CD4-positive, alpha-beta T cell (primary cell): ENCODE data around the gene TMC6. TPM values are rescaled to one million over a fixed set of nuclear protein-coding genes. Genes with fewer than 3 reads are reported as not detected.
"Not testable (repeated sequence)": the region's sequence is repeated elsewhere in the genome, so short reads cannot be mapped to it uniquely, and the experiment has no call there.

ENCODE experiments used
- ATAC-seq: fragments of 200-7000 bp; cut with Tn5 transposase; one replicate; pipeline ENCODE4 v1.10.0; 2022; ENCODE audit warnings: mild to moderate bottlenecking; ENCODE audit not compliant: poor library complexity
- CTCF ChIA-PET: fragments of 350-600 bp; sonication (Branson Sonifier 250); formaldehyde crosslinking; loops from one replicate; lab custom pipeline; 2021; ENCODE audit warnings: antibody characterized with exemption, inconsistent platforms; lab: Charles Lee
- POLR2A ChIA-PET: fragments of 350-600 bp; sonication (Branson Sonifier 250); formaldehyde crosslinking; loops from one replicate; lab custom pipeline; 2021; ENCODE audit warnings: antibody characterized with exemption, inconsistent platforms; lab: Charles Lee
- DNase-seq, 14 experiments: peaks; one replicate each; pipeline ENCODE4 v3.0.0-alpha.2; 2013 to 2020; ENCODE audit warnings: mixed read lengths in 2 of 14
- H3K27ac ChIP-seq, 2 donors: one replicate each; pipeline versions ENCODE4 v1.5.1 to v1.7.0; 2013; ENCODE audit warnings: low read length in 2 of 2, low read depth in 1 of 2, mild to moderate bottlenecking in 1 of 2
- H3K27me3 ChIP-seq, 2 experiments: 1 replicate in 1 of 2; 2 replicates in 1 of 2; pipeline versions ENCODE4 v1.6.1 to v1.7.0; 2013; ENCODE audit warnings: low read length in 2 of 2, control low read depth in 1 of 2, mild to moderate bottlenecking in 1 of 2, moderate library complexity in 1 of 2; ENCODE audit not compliant: insufficient read depth in 2 of 2, control insufficient read depth in 1 of 2
- H3K36me3 ChIP-seq: one replicate; pipeline ENCODE4 v1.6.1; 2013; ENCODE audit warnings: low read length, control low read depth; ENCODE audit not compliant: insufficient read depth
- H3K4me1 ChIP-seq: one replicate; pipeline ENCODE4 v1.6.1; 2013; ENCODE audit warnings: low read length, control low read depth; ENCODE audit not compliant: insufficient read depth
- H3K4me3 ChIP-seq: one replicate; pipeline ENCODE4 v1.5.1; 2013; ENCODE audit warnings: mild to moderate bottlenecking, low read length, moderate library complexity
- H3K9me3 ChIP-seq, 2 experiments: 1 replicate in 1 of 2; 2 replicates in 1 of 2; pipeline versions ENCODE4 v1.6.1 to v1.7.0; 2013; ENCODE audit warnings: low read length in 2 of 2, mild to moderate bottlenecking in 2 of 2, control low read depth in 1 of 2, moderate library complexity in 1 of 2; ENCODE audit not compliant: control insufficient read depth in 1 of 2, insufficient read depth in 1 of 2
- H3K27ac Mint-ChIP-seq: one replicate; pipeline ENCODE4 v1.8.0; 2020; ENCODE audit warnings: mixed read lengths
- H3K27me3 Mint-ChIP-seq: one replicate; pipeline ENCODE4 v1.8.0; 2021; ENCODE audit warnings: mixed read lengths
- H3K36me3 Mint-ChIP-seq: one replicate; pipeline ENCODE4 v1.8.0; 2021; ENCODE audit warnings: low read depth, mixed read lengths
- H3K4me1 Mint-ChIP-seq: one replicate; pipeline ENCODE4 v1.8.0; 2021; ENCODE audit warnings: low read depth, mixed read lengths
- H3K4me3 Mint-ChIP-seq: one replicate; pipeline ENCODE4 v1.8.0; 2020; ENCODE audit warnings: mild to moderate bottlenecking, mixed read lengths
- H3K9me3 Mint-ChIP-seq: one replicate; pipeline ENCODE4 v1.8.0; 2020; ENCODE audit warnings: mixed read lengths
- intact Hi-C, 2 experiments: fragments of 100-400 bp; cut with DNase I in 1 of 2; cut with micrococcal nuclease in 1 of 2; formaldehyde crosslinking; loops; one replicate each; pipeline versions ENCODE4 v1.15.1 to v1.9.0; 2023 to 2025; cut with DNase I, micrococcal nuclease
- total RNA-seq, 174 experiments: library from RNA in 2 of 174; stranded (reverse) in 2 of 174; gene quantifications; one replicate each; pipeline ENCODE4 v1.2.3 and lab custom pipeline; 2021 to 2026
- TF ChIP-seq, protein P1 (sequence below): fragments of 200-600 bp; IDR thresholded peaks from one replicate; pipeline ENCODE4 v1.8.0; 2022; ENCODE audit warnings: antibody characterized with exemption, mild to moderate bottlenecking

TMC6 gene
- total RNA-seq, 2 experiments from 2014 or later = 645 to 659 TPM

DNA sequence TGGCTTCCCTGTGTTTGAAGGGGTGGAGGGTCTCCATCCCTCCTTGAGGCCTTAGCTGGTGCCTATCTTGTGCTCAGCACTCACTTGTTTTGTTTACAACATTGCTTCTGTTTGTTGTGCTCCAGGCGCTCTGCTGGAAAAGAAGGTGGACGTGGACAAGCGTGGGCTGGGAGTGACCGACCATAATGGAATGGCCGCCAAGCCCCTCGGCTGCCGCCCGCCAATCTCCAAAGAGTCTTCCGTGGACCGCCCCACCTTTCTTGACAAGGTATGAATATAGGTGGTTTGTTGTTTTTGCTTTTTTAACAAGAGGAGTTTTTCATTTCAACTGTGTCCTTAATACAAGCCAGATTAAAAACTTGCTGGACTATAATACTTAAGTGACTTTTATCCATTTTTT lies 53.5 kb downstream of the TMC6 start:
- Mint-ChIP-seq H3K9me3 (no peaks in the 10 kb centered on the region), H3K36me3 (peaks cover 96% of the 10 kb centered on the region), H3K4me1 (no peaks in the 10 kb centered on the region), H3K27ac (no peak overlapping the region), H3K4me3 (no peak overlapping the region), H3K27me3 (no peaks in the 10 kb centered on the region)
- H3K27me3 ChIP-seq = no peaks in the 10 kb centered on the region
- H3K36me3 ChIP-seq = peaks cover 99% of the 10 kb centered on the region
- ChIA-PET POLR2A (no interaction called here), CTCF (no interaction called here)
- H3K4me1 ChIP-seq = no peaks in the 10 kb centered on the region
- H3K27ac ChIP-seq = no peak overlapping the region
- no peaks in the 10 kb centered on the region for H3K9me3 ChIP-seq
- no peak for ATAC-seq
- TF ChIP-seq, protein P1, sequence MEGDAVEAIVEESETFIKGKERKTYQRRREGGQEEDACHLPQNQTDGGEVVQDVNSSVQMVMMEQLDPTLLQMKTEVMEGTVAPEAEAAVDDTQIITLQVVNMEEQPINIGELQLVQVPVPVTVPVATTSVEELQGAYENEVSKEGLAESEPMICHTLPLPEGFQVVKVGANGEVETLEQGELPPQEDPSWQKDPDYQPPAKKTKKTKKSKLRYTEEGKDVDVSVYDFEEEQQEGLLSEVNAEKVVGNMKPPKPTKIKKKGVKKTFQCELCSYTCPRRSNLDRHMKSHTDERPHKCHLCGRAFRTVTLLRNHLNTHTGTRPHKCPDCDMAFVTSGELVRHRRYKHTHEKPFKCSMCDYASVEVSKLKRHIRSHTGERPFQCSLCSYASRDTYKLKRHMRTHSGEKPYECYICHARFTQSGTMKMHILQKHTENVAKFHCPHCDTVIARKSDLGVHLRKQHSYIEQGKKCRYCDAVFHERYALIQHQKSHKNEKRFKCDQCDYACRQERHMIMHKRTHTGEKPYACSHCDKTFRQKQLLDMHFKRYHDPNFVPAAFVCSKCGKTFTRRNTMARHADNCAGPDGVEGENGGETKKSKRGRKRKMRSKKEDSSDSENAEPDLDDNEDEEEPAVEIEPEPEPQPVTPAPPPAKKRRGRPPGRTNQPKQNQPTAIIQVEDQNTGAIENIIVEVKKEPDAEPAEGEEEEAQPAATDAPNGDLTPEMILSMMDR = no peak
- intact Hi-C loops = loop anchor here in 1 of 2 experiments (5.0 kb wide), 1 partner anchor 38 kb away; no protein-coding TSS in a partner anchor
- DNase-seq = no peak
- H3K4me3 ChIP-seq = no peak overlapping the region

DNA sequence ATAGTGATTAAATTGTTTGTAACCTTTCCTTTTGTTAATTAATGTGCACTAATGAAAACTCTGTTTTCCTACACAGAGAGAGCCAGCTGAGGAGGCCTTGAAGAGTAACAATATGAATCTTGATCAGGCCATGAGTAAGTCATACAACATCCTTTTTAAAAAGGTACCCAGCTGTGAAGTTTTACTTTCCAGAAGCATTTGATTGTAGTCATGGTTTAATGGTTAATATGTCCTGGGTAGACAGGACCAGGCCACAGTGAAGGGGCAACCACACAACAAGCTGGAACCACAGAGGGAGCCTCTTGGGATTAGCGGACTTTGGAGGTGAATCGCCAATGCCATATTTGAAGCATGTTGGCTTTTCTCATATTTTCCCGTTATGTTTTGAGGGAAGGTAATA lies 55.6 kb downstream of the TMC6 start:
- no peaks in the 10 kb centered on the region for H3K9me3 ChIP-seq
- Mint-ChIP-seq H3K4me1 (no peaks in the 10 kb centered on the region), H3K27me3 (no peaks in the 10 kb centered on the region), H3K4me3 (no peak overlapping the region), H3K36me3 (peaks cover 94% of the 10 kb centered on the region), H3K9me3 (no peaks in the 10 kb centered on the region), H3K27ac (no peak overlapping the region)
- no peak overlapping the region for H3K27ac ChIP-seq
- intact Hi-C loops = no loop called here
- no peak overlapping the region for H3K4me3 ChIP-seq
- no peak for DNase-seq
- ChIA-PET POLR2A (interaction anchor here (0.6 kb wide), 1 partner anchor 406 kb away, joined by 3 read pairs; no protein-coding TSS in a partner anchor), CTCF (no interaction called here)
- H3K4me1 ChIP-seq = no peaks in the 10 kb centered on the region
- TF ChIP-seq, protein P1 = no peak
- H3K36me3 ChIP-seq = peaks cover 96% of the 10 kb centered on the region
- no peak for ATAC-seq
- H3K27me3 ChIP-seq = no peaks in the 10 kb centered on the region

DNA sequence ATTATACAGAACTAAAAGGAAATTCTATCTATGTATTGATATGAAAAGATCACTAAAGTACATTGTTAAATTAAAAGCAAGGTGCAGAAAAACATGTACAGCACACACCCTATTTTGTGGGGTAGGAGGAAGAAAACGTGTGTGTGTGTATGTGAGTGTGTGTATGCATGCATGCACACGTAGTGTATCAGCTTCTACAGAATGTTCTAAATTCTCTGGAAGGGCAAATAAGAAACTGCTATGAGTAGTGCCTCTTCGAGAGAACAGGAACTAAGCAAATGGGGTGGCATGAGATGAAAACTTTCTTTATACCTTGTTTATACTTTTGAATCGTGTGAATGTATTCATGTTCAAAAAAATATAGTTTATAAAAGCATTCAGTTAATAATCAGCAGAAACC lies 58.9 kb downstream of the TMC6 start:
- no peak overlapping the region for H3K4me3 ChIP-seq
- no peaks in the 10 kb centered on the region for H3K9me3 Mint-ChIP-seq
- H3K4me1 Mint-ChIP-seq = no peaks in the 10 kb centered on the region
- H3K36me3 Mint-ChIP-seq = peaks cover 96% of the 10 kb centered on the region
- ChIA-PET POLR2A (no interaction called here), CTCF (no interaction called here)
- no peaks in the 10 kb centered on the region for H3K4me1 ChIP-seq
- intact Hi-C loops = no loop called here
- TF ChIP-seq, protein P1 = no peak
- H3K27ac Mint-ChIP-seq = no peak overlapping the region
- peaks cover 94% of the 10 kb centered on the region for H3K36me3 ChIP-seq
- H3K4me3 Mint-ChIP-seq = no peak overlapping the region
- no peak overlapping the region for H3K27ac ChIP-seq
- H3K9me3 ChIP-seq = no peaks in the 10 kb centered on the region
- DNase-seq (no peak), ATAC-seq (no peak)
- no peaks in the 10 kb centered on the region for H3K27me3 Mint-ChIP-seq
- H3K27me3 ChIP-seq = no peaks in the 10 kb centered on the region

DNA sequence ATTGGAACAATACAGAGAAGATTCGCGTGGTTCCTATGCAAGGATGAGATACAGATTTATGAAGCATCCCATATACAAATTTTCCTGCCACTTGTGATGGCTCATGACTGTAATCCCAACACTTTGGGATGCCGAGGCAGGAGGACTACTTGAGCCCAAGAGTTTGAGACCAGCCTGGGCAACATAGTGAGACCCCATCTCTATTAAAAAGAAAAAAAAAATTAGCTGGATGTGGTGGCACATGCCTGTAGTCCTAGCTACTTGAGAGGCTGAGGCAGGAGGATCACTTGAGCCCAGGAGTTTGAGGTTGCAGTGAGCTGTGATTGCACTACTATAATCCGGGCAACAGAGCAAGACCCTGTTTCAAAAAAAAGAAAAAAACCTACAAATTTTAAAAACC lies 61.6 kb downstream of the TMC6 start:
- ChIA-PET CTCF (interaction anchor here (0.6 kb wide), 1 partner anchor 178 kb away, joined by 3 read pairs; no protein-coding TSS in a partner anchor), POLR2A (interaction anchor here (1.3 kb wide), 1 partner anchor 16 kb away, joined by 4 read pairs; no protein-coding TSS in a partner anchor)
- H3K9me3 Mint-ChIP-seq, H3K27me3 ChIP-seq, H3K27ac Mint-ChIP-seq, H3K9me3 ChIP-seq, H3K4me1 ChIP-seq, H3K4me3 Mint-ChIP-seq, H3K27ac ChIP-seq, ATAC-seq, intact Hi-C loops, H3K4me3 ChIP-seq, H3K27me3 Mint-ChIP-seq, DNase-seq: not testable (repeated sequence)
- H3K36me3 ChIP-seq = peaks cover 72% of the 10 kb centered on the region
- Mint-ChIP-seq H3K36me3 (peaks cover 79% of the 10 kb centered on the region), H3K4me1 (peaks cover 14% of the 10 kb centered on the region)
